Ascending aorta (tissue), 2 donors: ENCODE measurements around the gene WDR82. TPM values are rescaled to one million over a fixed set of nuclear protein-coding genes. Genes with fewer than 3 reads are reported as not detected.

ENCODE experiments used
- DNase-seq, 2 donors: peaks; one replicate each; pipeline ENCODE4 v3.0.0-alpha.2; 2019; ENCODE audit warnings: low spot score in 2 of 2
- H3K27ac ChIP-seq, 2 donors: fragments of 200-600 bp; sonication (generic); one replicate each; pipeline ENCODE4 v1.5.1; 2016 to 2017; ENCODE audit warnings: mild to moderate bottlenecking in 1 of 2
- H3K27me3 ChIP-seq: fragments of 200-600 bp; sonication (generic); one replicate; pipeline ENCODE4 v1.5.1; 2017
- H3K36me3 ChIP-seq, 2 donors: fragments of 200-600 bp; sonication (generic); one replicate each; pipeline ENCODE4 v1.5.1; 2016
- H3K4me1 ChIP-seq, 2 donors: fragments of 200-600 bp; sonication (generic); one replicate each; pipeline ENCODE4 v1.5.1; 2016 to 2017; ENCODE audit warnings: mild to moderate bottlenecking in 1 of 2
- H3K4me3 ChIP-seq, 2 donors: fragments of 200-600 bp; sonication (generic); one replicate each; pipeline ENCODE4 v1.5.1; 2016 to 2017; ENCODE audit warnings: mild to moderate bottlenecking in 1 of 2
- H3K9me3 ChIP-seq, 2 donors: fragments of 200-600 bp; sonication (generic); one replicate each; pipeline ENCODE4 v1.5.1; 2016
- intact Hi-C: fragments of 100-400 bp; cut with DNase I; formaldehyde crosslinking; loops from one replicate; pipeline ENCODE4 v1.15.1; 2023
- total RNA-seq: library from RNA; depleted of rRNA; stranded (reverse); fragments of >200 nt; gene quantifications from one replicate; pipeline ENCODE4 v1.1.0, GENCODE V29; 2016
- TF ChIP-seq, protein P1 (sequence below), 3 experiments: fragments of 200-600 bp in 2 of 3; fragments of 450-650 bp in 1 of 3; sonication (generic) in 2 of 3; IDR thresholded peaks; one replicate each; pipeline ENCODE4 v1.5.1; 2016 to 2019; ENCODE audit warnings: antibody characterized with exemption in 3 of 3, mild to moderate bottlenecking in 1 of 3, moderate library complexity in 1 of 3

The WDR82 gene
- total RNA-seq, 1 donor from 2014 or later: 42.0 TPM

DNA sequence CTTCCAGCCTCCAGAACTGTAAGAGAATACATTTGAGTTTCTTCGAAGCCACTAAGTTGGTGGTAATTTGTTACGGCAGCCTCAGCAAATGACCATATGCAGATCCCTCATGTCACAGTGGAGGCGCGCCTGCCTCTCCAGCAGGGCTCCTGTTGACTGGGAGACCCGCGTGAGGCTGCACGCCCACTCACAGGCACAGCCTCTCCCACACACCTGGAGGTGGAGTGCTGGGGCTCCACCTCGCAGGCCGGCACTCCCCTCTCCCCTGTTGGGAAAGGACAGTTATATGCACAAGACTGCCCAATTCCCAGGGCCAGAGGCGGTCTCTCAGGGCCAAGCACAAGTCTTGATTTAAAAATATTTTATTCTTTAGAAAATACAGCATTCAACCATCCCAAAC lies 50.2 kb downstream of the WDR82 start:
- H3K27me3 ChIP-seq: no peaks in the 10 kb centered on the region
- H3K4me3 ChIP-seq: no peak overlapping the region
- no peak for DNase-seq
- intact Hi-C loops: no loop called here
- no peaks in the 10 kb centered on the region for H3K9me3 ChIP-seq
- no peak overlapping the region for H3K27ac ChIP-seq
- H3K36me3 ChIP-seq: peaks cover 34 to 52% of the 10 kb centered on the region in 2 donors
- TF ChIP-seq, protein P1, sequence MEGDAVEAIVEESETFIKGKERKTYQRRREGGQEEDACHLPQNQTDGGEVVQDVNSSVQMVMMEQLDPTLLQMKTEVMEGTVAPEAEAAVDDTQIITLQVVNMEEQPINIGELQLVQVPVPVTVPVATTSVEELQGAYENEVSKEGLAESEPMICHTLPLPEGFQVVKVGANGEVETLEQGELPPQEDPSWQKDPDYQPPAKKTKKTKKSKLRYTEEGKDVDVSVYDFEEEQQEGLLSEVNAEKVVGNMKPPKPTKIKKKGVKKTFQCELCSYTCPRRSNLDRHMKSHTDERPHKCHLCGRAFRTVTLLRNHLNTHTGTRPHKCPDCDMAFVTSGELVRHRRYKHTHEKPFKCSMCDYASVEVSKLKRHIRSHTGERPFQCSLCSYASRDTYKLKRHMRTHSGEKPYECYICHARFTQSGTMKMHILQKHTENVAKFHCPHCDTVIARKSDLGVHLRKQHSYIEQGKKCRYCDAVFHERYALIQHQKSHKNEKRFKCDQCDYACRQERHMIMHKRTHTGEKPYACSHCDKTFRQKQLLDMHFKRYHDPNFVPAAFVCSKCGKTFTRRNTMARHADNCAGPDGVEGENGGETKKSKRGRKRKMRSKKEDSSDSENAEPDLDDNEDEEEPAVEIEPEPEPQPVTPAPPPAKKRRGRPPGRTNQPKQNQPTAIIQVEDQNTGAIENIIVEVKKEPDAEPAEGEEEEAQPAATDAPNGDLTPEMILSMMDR (IDR thresholded peaks at IDR 0.05): no peak
- H3K4me1 ChIP-seq: no peaks in the 10 kb centered on the region

DNA sequence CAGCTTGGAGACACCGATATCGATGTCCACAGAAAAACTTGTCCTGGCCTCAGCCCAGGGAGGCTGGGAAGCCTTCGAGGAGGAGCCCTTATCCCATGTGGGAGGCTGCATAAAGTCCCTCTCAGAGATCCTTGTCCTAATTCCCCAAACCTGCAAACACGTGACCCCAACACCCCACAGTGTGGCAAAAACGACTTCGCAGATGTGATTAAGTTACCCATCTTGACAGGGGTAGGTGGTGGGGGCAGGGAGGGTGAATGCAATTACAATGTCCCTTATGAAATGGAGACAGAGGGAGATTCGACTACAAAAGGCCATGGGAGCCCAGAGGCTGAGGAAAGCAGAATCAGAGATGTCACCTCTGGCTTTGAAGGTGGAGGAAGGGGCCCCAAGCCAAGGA lies 50.7 kb downstream of the WDR82 start:
- intact Hi-C loops: no loop called here
- Histone ChIP-seq H3K4me1 (no peaks in the 10 kb centered on the region), H3K4me3 (no peak overlapping the region), H3K9me3 (no peaks in the 10 kb centered on the region), H3K27me3 (no peaks in the 10 kb centered on the region), H3K36me3 (peaks cover 34 to 52% of the 10 kb centered on the region in 2 donors), H3K27ac (no peak overlapping the region)
- TF ChIP-seq, protein P1 (IDR thresholded peaks at IDR 0.05): no peak
- DNase-seq: no peak

DNA sequence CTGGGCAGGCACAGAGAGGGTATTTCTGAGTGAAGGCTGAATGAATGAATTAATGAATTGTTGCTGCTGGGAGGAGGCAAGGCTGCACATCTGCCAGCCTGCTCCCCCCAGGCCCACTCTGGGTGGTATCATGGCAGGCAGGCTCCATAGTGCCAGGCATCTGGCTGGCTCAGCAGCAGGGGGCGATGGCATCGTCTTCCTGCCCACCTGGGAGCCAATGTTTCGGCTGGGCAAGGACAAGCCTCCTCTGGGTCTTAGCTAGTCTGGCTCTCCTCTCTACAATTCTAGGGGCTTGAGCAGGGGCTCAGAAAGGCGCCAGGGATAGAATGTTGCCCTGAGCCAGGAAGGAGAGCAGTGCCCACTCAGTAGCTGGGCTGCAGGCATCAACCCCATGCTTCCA lies 51.3 kb downstream of the WDR82 start:
- intact Hi-C loops: no loop called here
- Histone ChIP-seq H3K4me1 (no peaks in the 10 kb centered on the region), H3K27me3 (no peaks in the 10 kb centered on the region), H3K9me3 (no peaks in the 10 kb centered on the region), H3K36me3 (peaks cover 29 to 47% of the 10 kb centered on the region in 2 donors), H3K27ac (no peak overlapping the region), H3K4me3 (no peak overlapping the region)
- TF ChIP-seq, protein P1 (IDR thresholded peaks at IDR 0.05): no peak
- DNase-seq: no peak

DNA sequence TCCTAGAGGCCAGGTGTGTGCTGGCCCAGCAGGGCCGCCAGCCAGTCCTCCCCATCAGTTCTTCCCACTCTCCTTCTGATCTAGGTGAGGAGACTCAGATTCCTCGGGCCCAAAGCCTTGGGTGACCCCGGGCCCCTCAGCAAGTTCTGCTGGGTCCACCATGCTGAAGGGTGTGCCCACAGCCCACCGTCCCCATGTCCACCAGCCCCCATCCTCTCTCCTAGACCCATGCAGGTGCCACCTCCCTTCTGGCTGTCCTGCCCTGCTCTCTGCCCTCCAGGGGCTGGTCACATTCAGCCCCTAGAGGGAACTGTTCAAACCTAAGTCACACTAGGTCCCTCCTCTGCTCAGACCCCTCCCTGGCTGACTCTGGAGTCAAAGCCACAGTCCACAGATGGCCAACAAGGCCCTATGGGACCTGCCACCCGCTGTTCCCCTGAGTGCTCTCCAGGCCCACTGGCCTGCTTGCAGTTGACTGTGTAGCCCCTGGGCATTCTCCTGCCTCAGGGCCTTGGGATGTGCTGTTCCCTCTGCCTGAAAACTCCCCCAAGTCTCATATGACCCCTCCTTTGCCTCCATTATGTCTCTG lies 52.1 kb downstream of the WDR82 start:
- H3K27me3 ChIP-seq: no peaks in the 10 kb centered on the region
- intact Hi-C loops: no loop called here

DNA sequence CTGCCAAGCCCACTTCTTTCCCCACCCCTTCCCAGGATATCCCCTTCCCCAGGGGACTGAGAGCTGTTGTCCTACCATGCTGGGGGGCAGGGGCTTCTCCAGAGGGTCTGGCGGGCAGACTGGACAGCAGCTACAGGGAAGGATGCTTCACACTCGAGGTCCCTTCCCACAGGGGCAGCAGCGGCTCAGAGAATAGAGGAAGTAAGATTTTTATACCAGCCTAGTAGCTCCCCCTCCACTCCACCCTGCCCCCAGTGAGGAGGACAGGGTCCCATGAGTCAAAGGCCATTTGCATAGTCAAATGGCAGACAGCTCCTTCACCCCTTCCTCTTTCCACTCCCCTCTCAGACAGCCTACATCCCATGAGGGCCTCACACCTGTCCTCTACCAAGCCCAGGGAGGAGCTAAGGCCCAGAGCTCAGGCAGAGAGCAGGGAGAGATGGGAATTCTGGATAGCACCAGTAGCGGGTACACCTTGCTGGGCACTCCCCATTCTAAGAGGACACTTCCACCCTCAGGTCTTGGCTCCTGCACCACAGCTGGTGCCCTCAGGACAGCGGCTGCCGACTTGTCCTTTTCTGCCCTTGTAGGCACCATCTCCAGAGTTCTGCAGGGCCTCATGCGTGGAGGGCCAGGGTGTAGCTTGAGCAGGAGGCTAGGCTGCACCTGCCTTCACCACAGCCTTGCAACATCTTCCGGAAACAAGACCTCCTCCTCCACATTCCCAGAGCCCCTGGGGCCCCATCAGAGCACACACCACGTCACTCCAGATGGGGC lies 52.8 kb downstream of the WDR82 start, which contains the start of gene TLR9:
Gene TLR9 (minus strand): TSS at position 194 of the 777 bp plus-strand sequence. CDS start 116 bp downstream, at position 78.
- no peak for DNase-seq
- Histone ChIP-seq H3K4me3 (no peak within 1 kb of the TSS), H3K4me1 (peaks cover 0 to 2% of the 10 kb centered on the region in 2 donors), H3K9me3 (no peaks in the 10 kb centered on the region), H3K27ac (no peak within 1 kb of the TSS), H3K27me3 (no peaks in the 10 kb centered on the region), H3K36me3 (peaks cover 20 to 32% of the 10 kb centered on the region in 2 donors)
- intact Hi-C loops: no loop called here
- TF ChIP-seq, protein P1 (IDR thresholded peaks at IDR 0.05): no peak

More for the DNA sequence above, 52.1 kb downstream of the WDR82 start:
- H3K4me1 ChIP-seq: no peaks in the 10 kb centered on the region
- no peak overlapping the region for H3K27ac ChIP-seq
- H3K4me3 ChIP-seq: no peak overlapping the region
- TF ChIP-seq, protein P1 (IDR thresholded peaks at IDR 0.05): no peak
- H3K36me3 ChIP-seq: peaks cover 27 to 39% of the 10 kb centered on the region in 2 donors
- H3K9me3 ChIP-seq: no peaks in the 10 kb centered on the region
- DNase-seq: no peak
